GM12864 (cell line): ENCODE measurements around the gene FARP1.

Experiments used
- DNase-seq: peaks from one replicate; pipeline ENCODE4 v3.0.0-alpha.2; 2011; ENCODE audit warnings: low read depth
- H3K4me3 ChIP-seq: 2 replicates; pipeline ENCODE4 v1.5.1; 2011; ENCODE audit warnings: mild to moderate bottlenecking, low read depth, low read length, control low read depth
- CTCF ChIP-seq: IDR thresholded peaks from 2 replicates; pipeline ENCODE4 v1.5.1; 2011; ENCODE audit warnings: low read depth, mild to moderate bottlenecking, moderate library complexity, low read length, control low read depth, inconsistent platforms; ENCODE audit errors: missing control alignments

The FARP1 gene

DNA sequence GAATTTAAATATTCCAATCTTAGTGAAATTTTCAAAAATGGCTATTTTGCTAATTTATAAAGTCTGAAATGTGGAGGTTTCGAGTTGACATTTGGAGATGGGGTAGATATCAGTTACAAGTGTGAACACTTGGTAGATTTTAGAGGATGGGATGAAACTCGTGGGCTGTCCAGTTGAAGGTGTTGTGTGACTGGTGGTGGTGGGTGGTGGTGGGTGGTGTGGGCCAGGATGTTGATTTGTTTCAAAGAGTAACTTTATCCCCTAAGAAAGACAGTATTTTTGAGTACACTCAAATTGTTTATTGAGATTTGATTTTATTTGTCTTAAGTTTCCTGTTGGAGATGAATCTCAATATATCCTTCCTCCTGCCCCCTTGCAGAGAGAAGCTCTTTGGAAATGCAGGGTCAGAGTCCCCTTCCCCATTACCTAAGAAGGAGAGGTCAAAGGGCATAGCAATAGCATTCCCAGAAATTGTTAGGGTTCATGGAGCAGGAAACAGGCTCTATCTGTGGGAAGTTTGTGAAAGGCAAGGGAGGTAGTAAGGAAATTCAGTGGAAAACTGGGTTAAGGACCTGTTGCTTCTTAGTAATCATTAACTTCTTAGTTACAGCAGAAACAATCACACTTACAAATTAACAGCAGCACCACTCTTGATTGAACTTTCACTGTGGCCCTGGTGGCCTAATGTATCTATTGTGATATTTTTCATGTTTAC, 167.7 kb downstream of the FARP1 start:
- no peak for TF ChIP-seq CTCF
- DNase-seq, result no peak
- H3K4me3 ChIP-seq, result no peak overlapping the region

DNA sequence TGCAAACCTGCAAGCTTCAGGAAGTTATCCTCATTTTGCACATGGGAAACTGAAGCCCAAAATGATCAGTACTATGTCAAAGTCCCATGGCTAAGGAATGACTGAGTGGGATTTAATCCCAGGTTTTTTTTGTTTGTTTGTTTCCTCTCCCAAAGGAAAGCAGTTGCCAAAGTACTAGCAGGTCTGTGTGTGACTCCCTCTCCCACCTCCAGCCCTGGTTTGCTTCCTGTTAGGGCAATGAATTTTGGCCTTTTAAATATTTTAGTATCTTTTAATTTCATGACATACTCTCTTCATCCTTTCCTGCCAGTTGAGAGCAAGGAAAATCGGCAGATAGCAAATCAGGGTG, 168.3 kb downstream of the FARP1 start:
- TF ChIP-seq CTCF, result no peak

DNA sequence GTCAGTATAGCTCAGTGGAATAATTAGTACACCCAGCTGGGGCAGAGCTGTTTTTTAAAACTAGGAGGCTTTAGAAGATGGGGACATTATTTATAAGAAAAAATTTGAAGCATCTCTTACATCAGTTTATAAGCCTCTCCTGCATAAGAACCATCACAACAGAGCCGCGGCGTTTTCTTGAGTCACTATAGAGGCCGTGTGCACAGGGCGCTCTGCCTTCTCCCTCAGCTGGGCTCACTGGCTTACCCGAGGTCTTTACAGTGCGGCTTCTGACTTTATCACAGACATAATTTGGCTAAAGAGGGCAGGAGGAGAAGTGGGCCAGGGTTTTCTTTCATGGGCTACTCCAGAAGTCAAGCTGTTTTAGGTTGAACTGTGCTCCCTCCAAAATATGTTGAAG, 169.7 kb downstream of the FARP1 start:
- TF ChIP-seq CTCF, result no peak
- H3K4me3 ChIP-seq, result no peak overlapping the region
- no peak for DNase-seq

More for the DNA sequence above, 168.3 kb downstream of the FARP1 start:
- DNase-seq, result no peak
- H3K4me3 ChIP-seq, result no peak overlapping the region

GRCh38 chr13:98313023-98313921, 170.4 kb downstream of the FARP1 start:
- no peak for DNase-seq
- H3K4me3 ChIP-seq, result no peak overlapping the region
- TF ChIP-seq CTCF, result no peak

GRCh38 chr13:98313922-98314292, 171.0 kb downstream of the FARP1 start:
- no peak overlapping the region for H3K4me3 ChIP-seq
- no peak for DNase-seq
- no peak for TF ChIP-seq CTCF

DNA sequence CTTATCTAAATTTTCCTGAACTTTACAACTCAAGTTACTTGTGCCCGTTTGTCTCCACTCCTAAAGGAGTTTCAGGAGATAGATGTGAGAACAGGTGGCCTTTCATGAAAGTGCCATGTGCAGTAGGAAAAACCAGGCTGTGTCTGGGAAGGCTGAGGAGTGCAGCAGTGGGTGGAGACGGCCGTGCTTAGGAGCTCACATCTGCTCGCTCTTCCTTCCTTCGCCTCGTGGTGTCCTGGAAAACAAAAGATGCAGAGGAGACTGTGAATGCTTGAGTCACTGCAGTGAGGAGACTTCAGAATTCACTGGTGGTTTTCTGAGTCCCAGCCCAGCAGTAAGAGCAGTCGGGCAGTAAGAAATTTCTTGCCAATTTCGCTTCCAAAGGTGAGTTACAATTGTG, 172.6 kb downstream of the FARP1 start:
- no peak for DNase-seq
- no peak for TF ChIP-seq CTCF
- no peak overlapping the region for H3K4me3 ChIP-seq
